ENCODE results near the gene FGF3. TPM values are rescaled to one million over a fixed set of nuclear protein-coding genes. Genes with fewer than 3 reads are reported as not detected.

Gene FGF3
- total RNA-seq, 4 donors from 2014 or later = not detected

- Histone ChIP-seq H3K4me1 (peaks cover 0 to 7% (median 0%) of the 10 kb centered on the region in 4 donors), H3K9me3 (peaks cover 0 to 6% (median 3%) of the 10 kb centered on the region in 4 donors), H3K27ac (replicated peaks in 1 of 4) (no peak overlapping the region), H3K27me3 (peaks cover 0 to 27% (median 0%) of the 10 kb centered on the region in 4 donors), H3K4me3 (no peak overlapping the region), H3K36me3 (no peaks in the 10 kb centered on the region)
- 39% methylated on average over 6 of the region's 15 CpGs for whole genome bisulfite sequencing
- intact Hi-C loops (cut with DNase I) = no loop called here
- TF ChIP-seq POLR2AphosphoS5 (IDR thresholded peaks at IDR 0.05) (no peak), CTCF (IDR thresholded peaks at IDR 0.05) (peak; percentile 10 to 59 (median 43)), POLR2A (IDR thresholded peaks at IDR 0.05; ENCODE audit: low read depth) (no peak), EP300 (IDR thresholded peaks at IDR 0.05) (no peak)
- DNase-seq (ENCODE audit: extremely low spot score) = no peak
Measured at GRCh38 chr11:69801513-69802335, 17.5 kb downstream of the FGF3 start.

GRCh38 chr11:69800278-69800677 is 18.9 kb downstream of the FGF3 start:
- Histone ChIP-seq H3K4me1 (peaks cover 0 to 7% (median 0%) of the 10 kb centered on the region in 4 donors), H3K27me3 (peaks cover 0 to 27% (median 0%) of the 10 kb centered on the region in 4 donors), H3K27ac (replicated peaks in 1 of 4) (no peak overlapping the region), H3K9me3 (peaks cover 0 to 6% (median 3%) of the 10 kb centered on the region in 4 donors), H3K36me3 (no peaks in the 10 kb centered on the region), H3K4me3 (no peak overlapping the region)
- intact Hi-C loops (cut with DNase I) = no loop called here
- 94% methylated on average over 2 of the region's 5 CpGs for WGBS
- TF ChIP-seq POLR2A (IDR thresholded peaks at IDR 0.05; ENCODE audit: low read depth) (no peak), EP300 (IDR thresholded peaks at IDR 0.05) (no peak), POLR2AphosphoS5 (IDR thresholded peaks at IDR 0.05) (no peak), CTCF (IDR thresholded peaks at IDR 0.05) (no peak)
- no peak for DNase-seq (ENCODE audit: extremely low spot score)

- no peak for DNase-seq (ENCODE audit: extremely low spot score)
- intact Hi-C loops (cut with DNase I) = no loop called here
- 18% methylated on average over 3 of the region's 3 CpGs for WGBS
Measured at GRCh38 chr11:69799582-69799981, 19.6 kb downstream of the FGF3 start.

GRCh38 chr11:69799097-69799496 is 20.1 kb downstream of the FGF3 start:
- Histone ChIP-seq H3K4me3 (no peak overlapping the region), H3K27me3 (peaks cover 0 to 27% (median 0%) of the 10 kb centered on the region in 4 donors), H3K9me3 (peaks cover 0 to 6% (median 3%) of the 10 kb centered on the region in 4 donors), H3K36me3 (no peaks in the 10 kb centered on the region), H3K27ac (replicated peaks in 1 of 4) (no peak overlapping the region), H3K4me1 (no peaks in the 10 kb centered on the region)
- intact Hi-C loops (cut with DNase I) = no loop called here
- WGBS = 97% methylated on average over 3 of the region's 3 CpGs
- no peak for TF ChIP-seq CTCF (IDR thresholded peaks at IDR 0.05)
- no peak for TF ChIP-seq POLR2AphosphoS5 (IDR thresholded peaks at IDR 0.05)
- TF ChIP-seq POLR2A (IDR thresholded peaks at IDR 0.05; ENCODE audit: low read depth) = no peak
- TF ChIP-seq EP300 (IDR thresholded peaks at IDR 0.05) = no peak
- no peak for DNase-seq (ENCODE audit: extremely low spot score)

More at GRCh38 chr11:69799582-69799981, 19.6 kb downstream of the FGF3 start:
- TF ChIP-seq CTCF (IDR thresholded peaks at IDR 0.05) (no peak), EP300 (IDR thresholded peaks at IDR 0.05) (no peak), POLR2AphosphoS5 (IDR thresholded peaks at IDR 0.05) (no peak), POLR2A (IDR thresholded peaks at IDR 0.05; ENCODE audit: low read depth) (no peak)
- H3K27ac ChIP-seq (replicated peaks in 1 of 4) = no peak overlapping the region
- H3K4me3 ChIP-seq = no peak overlapping the region
- peaks cover 0 to 4% (median 0%) of the 10 kb centered on the region in 4 donors for H3K4me1 ChIP-seq
- peaks cover 0 to 6% (median 3%) of the 10 kb centered on the region in 4 donors for H3K9me3 ChIP-seq
- no peaks in the 10 kb centered on the region for H3K36me3 ChIP-seq
- H3K27me3 ChIP-seq = peaks cover 0 to 27% (median 0%) of the 10 kb centered on the region in 4 donors

Measured in esophagus muscularis mucosa (tissue), 4 donors.